Stimulated activated CD4-positive, alpha-beta T cell treated with anti-CD3 and anti-CD28 coated beads, Interleukin-1b, Interleukin-23, amount 100 ng/mL, for 1 hour (primary cell): ENCODE measurements around the gene TYRO3.

ENCODE experiments used
- DNase-seq, 2 donors: peaks; one replicate each; pipeline ENCODE4 v3.0.0-alpha.2; 2020; ENCODE audit warnings: low read depth in 2 of 2

Gene TYRO3

DNA sequence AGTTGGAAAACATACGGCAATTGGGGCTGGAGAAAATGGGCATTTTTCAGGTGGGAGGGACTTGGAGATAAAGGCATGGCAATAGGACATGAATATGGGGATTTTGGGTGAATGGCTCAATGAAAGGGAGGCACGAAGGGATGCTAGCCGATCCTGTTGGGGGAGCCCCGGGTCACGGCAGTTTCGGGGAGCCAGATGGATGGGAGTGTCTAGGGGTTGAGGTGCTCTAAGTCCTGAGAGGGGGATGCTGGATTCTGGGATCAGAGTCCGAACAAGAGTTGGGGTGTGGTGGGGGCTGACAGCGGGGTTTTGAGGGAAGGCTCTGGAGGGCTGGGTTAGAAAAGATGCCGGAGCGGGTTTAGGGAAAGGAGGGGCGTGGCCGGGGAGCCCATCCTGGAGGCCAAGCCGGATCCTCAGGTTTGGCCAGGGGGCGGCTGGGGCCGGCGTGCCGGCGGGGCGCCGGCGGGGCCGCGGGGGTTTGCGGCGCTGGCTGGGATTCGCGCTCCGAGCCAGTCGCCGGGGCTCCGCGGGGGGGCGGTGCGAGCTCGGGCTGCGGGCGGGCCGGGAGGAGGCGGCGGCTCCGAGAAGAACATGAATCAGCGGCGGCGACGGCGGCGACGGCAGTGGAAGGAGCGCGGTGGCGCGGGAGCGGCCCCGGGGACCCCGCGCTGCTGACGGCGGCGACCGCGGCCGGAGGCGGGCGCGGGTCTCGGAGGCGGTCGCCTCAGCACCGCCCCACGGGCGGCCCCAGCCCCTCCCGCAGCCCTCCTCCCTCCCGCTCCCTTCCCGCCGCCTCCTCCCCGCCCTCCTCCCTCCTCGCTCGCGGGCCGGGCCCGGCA is at the start of gene TYRO3:
Gene TYRO3 (plus strand): TSS at position 813 of the 839 bp plus-strand sequence. CDS start 46 bp downstream, outside the sequence.
- DNase-seq: peak; percentile 39 to 59

DNA sequence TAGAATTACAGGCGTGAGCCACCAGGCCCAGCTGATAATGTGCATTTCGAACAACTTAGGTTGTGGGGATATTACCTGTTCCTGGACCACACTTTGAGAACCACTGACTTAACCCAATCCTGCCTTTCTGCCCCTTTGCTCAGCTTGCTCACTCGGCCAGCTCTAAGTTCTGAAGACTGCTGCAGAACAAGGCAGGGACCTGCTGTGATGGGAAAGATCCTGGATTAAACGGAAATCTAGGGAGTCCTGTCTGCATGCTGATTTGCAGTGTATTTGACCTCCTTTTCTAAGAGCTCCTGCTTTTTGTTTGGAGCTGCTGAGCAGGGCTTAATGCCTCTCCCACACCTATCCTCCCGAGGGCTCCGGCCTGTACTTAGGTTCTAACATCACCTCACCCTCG is 48.3 kb upstream of the TYRO3 start:
- no peak for DNase-seq

DNA sequence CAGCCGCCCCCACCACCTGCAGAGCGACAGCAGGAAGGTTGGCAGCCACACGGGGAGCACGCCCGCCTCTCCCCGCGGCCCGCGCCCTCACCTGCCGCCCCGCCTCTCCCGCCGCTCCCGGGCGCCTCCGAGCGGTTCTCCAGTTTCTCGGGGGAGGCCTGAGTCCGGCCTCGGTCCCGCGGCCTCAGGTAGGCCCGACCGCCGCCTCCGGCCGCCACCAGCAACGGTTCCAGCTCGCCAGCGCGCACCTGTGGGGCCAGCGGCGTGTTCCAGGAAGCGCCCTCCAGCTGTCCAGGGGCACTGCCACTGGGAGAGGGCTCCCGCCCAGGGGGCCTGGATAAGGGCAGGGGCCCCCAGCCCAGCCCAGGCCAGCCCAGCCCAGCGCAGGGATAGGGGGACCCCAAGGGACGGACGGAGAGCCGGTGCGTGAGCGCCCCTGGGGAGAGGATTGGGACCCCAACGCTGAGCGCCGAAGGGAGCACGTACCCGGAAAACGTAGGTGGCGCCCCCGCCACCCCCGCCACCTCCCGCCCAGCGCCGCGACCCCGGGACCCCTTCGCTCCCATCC is 47.6 kb upstream of the TYRO3 start:
- DNase-seq: no peak

DNA sequence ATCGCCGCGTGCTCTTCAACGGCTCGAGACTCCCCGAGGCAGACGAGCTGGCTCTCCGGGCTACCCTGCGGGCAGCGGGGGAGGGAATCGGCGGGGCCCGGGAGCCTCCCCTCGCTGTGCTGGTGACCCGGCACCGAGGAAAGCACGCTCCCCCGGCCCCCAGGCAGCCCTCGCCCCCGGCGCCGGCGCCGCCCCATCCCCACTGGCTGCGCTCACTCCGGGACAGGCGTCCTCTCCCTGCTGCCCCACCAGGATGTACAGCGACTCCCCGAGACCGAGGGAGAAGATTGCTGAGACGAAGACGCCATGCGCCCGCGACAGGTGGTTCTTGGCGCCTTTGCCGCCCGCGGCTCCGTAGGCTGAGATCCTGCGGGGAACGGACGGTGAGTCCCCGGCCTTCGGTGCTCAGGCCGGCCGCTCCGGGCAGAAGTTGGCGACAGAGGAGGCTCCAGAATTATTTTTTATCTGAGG is 47.1 kb upstream of the TYRO3 start:
- no peak for DNase-seq

DNA sequence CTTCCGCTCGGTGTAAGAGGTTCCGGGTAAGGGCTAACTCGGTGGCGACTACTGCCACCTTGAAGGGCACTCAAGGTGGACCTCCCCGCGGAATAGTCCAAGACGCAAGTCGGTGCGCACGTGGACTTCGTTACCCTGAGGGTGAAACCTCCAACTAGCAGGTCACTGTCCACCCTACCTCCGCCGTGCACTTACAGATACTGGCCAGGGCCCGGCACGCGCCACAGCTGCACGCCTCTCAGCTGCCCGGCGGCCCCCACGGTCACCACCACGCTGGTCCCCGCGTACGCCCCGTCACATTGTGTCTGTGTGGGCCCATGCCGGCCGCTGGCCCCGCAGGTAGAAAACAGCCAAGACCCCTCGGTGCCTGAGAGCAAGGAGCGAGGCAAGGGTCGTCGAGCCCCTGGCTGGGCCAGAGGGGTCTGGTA is 46.5 kb upstream of the TYRO3 start:
- DNase-seq: no peak

DNA sequence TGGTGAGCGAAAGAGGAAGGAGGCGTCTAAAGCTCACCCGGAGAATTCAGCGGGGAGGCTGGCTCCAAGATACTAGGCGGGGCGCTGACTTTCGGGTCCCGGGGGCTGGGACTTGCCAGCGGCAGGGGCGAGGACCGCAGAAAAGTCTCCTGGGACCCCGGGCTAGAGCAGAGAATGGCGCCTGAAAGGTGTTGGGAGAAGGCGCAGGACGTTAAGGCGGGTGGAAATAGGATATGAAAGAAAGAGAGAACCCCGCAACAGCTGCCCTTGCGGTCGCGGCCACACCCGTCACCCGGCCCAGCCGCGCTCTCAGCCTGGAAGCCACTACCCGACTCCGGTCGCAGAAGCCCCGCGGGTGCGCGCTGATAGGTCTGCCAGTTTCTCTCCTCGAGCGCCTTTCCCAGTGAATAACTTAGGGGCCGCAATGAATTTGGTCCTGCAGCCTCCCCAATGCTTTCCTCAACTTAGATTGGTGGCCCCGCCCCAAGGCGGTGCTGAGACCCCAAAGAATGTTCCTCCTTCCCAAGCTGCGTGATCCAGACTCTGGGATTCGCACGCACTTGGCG is 46.0 kb upstream of the TYRO3 start:
- DNase-seq: no peak

DNA sequence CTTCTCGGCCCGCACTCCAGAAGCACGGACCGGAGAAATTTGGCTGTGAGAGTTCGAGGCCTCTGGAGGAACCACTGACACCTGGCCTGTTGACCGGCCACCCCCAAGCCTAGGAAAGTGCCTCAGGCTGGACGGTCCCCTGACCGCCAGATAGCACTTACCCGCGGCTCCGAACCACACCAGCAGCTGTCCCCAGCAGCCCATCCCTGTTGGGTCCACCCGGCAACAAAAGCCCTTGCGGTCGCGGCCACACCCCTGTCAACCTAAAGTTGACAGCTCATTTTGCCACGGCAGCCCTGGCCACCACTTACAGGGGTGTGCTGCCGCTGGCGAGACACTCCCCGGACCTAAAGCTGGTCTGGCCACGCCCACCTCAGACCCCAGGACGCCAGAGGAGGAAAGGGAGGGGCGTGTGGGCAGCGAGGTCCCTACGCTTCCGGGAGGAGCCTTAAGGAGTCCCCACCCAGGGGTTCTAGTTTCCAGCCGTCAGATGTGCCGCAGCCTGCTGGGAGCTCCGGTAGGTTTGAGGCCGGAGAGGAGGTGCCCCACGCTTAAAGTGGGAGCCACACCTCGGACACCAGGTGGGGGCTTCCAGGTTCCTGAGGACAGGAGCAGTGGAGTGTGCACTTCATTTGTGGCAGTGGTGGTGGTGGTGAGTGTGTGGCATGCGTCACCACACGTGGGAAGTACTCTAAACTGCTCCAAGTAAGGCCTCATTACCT is 45.3 kb upstream of the TYRO3 start, which contains the start of gene LTK:
Gene LTK (minus strand): TSS at position 322 of the 722 bp plus-strand sequence. CDS start 118 bp downstream, at position 204.
- no peak for DNase-seq

DNA sequence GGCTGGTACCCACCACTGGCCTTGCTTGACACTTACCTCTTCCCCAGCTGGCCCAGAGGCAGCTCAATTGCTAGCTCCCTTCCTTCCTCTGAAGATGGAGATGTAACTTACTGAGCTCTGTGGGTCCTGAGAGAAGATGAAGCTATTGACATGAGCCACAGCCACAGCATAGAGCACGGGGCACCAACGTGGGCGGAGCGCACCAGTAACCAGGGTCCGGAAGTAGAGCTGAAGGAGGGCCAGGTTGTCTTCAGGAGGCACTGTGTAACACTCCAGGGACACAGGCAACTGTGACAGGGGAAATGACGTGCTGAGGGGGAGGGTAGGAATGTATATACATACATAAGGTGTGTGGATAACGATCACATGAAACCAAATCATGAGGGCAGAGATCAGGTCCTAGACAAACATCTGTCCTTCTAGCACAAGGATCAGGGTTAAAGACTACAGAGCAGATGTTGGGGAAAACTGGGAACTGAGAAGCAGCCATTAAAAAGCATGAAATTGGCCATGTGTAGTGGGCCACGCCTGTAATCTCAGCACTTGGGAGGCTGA is 41.0 kb upstream of the TYRO3 start:
- DNase-seq: no peak

DNA sequence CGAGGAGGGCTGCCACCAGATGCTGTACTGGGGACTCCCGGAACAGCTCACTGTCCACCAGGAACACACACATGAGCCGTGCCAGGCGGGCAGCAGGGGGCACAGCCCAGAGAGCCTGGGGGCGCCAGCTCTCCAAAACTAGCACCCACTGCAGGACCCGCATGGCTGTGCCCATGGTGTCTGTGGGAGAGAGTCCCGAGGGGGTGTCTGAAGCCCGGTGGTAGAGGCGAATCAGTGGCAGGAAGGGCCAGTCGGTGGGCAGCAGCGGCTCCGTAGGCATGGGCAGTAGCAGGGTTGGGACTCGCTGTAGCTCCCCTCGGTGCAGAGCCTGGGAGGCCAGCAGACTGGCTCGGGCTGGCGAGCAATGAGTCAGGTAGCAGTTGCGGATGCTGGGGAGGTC is 38.4 kb upstream of the TYRO3 start:
- DNase-seq: no peak

DNA sequence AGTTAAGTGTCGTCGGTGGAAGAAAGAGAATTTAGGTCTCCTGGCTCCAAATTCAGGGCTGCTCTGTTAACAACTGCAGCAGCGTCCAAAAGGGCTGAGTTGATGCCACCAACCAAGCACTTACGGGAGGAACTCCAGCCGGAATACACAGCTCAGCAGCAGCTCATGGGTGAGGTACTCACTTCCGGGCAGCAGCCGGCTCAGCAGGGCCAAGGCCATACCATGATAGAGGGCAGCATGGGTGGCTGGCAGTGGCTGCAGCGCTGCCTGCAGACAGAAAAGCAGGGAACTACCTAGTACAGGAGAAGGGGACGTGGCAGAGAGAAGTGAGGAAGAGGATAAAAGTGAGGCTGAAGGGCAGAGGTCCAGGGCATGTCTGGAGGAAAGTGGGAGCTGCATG is 37.4 kb upstream of the TYRO3 start:
- DNase-seq: no peak

DNA sequence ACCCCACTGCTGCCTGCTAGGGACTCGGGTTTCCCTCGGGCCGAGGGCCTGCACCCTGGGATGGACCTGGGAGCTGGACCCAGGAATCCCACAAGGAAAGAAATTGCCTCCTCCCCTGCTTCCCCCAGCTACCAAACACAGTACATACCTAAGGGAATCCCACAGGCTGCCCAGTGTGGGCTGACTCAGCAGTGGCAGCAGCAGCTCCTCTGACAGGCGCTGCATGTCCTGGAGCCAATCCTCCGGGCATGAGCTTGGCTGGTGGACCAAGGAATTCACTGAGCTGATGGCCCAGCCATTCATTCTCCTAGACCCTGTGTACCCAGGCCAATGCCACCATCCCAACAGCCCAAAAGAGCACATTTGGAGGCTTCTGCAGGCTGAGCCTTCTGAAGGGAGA is 35.9 kb upstream of the TYRO3 start:
- no peak for DNase-seq

DNA sequence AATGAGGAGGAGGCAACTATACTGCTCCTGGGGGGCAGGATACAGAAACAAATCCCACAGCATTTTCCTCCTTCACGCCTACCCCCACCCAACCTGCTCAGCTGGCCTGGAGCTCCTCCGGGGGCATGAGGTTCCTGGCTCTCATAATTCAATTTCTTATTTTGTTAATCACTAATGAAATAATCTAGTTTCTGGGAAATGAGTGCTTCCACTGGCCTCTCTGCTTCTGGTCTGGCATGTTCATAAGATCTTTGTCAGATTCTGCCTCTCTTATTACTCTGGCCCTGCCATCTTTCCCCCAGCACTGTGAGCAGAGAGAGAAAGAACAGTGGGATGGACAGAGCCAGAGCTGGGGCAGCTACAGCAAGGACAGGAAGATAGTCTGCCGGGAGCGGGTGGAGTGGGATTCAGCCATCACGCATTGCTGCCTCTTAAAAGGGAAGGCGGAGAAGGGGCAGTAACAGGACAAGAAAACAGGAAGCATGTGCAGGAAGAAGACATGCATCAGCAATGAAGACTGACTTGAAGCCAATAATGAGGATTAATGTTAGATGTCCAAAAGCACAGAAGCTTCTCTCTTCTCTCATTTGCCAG is 28.6 kb upstream of the TYRO3 start:
- DNase-seq: no peak

DNA sequence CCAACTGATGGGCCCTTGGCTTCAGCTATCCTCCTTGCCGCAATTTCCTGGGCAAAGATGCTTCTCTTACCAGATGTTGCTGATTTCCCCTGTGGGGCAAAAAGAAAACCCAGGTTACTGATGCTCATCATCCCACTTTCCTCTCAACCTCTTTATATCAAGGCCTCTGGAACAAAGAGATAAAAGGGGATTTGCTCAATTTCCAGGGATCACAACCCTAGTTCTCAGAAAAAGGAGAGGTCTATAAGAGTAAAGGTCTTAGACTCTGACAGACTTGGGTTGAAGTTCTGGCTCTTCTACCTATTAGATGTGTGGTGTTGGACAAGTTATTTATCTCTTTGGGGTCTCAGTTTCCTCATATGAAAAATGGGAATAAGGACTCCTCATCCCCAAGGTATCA is 23.5 kb upstream of the TYRO3 start:
- no peak for DNase-seq

DNA sequence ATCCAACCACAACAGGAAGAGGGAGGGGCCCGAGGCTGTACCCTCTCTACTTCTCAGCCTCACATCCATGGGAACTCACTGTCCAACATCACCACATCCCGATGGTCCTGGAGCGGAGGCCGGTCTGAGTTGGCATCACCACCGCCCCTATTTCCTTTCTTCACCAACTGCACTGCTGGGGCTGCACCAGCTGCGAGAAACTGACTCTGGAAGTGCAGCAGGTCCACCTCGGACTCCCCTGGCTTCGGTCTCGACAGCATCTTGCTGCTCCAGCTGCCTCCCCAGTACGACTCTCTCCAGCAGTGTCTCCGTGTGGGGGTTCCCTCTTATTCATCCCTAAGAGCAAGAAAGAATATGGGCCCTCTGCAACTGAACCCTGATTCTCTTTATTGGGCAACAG is 22.1 kb upstream of the TYRO3 start:
- no peak for DNase-seq

DNA sequence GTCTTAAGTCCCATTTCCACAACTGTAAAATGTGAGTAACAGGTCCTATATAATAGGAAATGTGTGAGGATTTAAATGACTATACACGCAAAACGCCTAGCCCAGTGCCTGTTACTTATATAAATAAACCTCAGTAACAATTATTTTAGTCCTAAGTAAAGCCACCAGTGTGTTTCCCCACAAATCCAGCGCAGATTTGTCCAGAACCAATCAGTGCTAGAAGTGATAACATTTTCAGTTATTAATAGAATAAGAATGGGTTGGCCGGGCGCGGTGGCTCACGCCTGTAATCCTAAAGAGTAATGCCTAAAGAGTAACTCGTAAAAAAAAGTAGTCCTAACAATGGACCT is 15.5 kb upstream of the TYRO3 start:
- no peak for DNase-seq

DNA sequence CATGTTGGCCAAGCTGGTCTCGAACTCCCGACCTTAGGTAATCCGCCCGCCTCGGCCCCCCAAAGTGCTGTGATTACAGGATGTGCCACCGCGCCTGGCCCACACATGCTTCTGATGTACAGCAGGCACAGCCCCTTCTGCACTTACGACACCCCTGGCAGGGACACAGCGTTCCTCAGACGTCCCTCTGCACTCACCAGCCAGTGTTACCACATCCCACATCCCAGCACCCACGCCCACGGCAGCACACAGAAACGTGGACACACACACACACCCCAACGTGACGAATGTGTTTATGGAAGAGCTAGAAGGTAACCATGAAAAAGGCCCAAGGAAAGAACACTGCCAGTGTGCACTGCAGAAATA is 14.4 kb upstream of the TYRO3 start:
- DNase-seq: no peak

DNA sequence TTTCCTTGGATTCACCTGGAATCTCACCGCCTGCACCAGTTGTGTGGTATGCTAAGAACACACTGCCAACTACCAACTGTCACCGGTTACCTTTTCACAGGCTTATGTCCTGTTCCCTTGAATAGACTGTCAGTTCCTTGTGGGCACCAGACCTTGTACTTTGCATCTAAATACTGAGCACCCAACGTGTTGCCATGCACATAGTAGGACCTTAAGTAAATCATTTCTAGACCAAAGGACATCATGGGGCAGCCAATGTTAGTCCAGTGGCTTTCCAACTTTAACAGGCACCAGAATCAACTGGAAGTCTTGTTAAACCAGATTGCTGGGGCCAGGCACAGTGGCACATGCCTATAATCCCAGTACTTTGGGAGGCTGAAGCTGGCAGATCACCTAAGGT is 13.8 kb upstream of the TYRO3 start:
- no peak for DNase-seq

DNA sequence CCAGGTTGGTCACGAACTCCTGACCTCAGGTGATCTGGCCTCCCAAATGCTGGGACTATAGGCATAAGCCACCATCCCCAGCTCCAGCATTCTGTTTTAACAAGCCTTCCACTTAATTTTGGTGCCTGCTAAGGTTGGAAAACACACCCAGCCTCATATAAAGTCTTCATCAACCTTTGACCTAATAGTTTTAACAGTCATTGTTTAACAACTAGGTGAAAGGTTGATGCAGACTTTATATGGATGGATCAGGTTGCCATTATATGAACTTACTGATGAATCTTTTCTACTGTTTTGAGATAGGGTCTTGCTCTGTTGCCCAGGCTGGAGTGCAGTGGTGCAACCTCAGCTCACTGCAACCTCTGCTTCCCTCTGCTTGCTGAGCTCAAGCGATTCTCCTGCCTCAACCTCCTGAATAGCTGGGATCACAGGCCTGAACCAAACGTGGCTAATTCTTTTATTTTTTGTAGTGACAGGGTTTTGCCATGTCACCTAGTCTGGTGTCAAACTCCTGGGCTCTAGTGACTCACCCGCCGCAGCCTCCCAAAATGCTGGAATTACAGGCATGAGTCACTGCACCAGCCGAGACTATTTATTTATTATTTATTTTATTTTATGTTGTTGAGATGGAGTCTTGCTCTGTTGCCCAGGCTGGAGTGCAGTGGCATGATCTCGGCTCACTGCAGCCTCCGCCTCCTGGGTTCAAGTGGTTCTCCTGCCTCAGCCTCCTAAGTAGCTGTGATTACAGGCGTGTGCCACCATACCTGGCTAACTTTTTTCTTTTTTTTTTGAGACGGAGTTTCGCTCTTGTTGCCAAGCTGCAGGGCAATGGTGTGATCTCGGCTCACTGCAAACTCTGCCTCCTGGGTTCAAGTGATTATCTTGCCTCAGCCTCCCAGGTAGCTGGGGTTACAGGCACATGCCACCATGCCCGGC is 11.9 kb upstream of the TYRO3 start:
- DNase-seq: no peak

DNA sequence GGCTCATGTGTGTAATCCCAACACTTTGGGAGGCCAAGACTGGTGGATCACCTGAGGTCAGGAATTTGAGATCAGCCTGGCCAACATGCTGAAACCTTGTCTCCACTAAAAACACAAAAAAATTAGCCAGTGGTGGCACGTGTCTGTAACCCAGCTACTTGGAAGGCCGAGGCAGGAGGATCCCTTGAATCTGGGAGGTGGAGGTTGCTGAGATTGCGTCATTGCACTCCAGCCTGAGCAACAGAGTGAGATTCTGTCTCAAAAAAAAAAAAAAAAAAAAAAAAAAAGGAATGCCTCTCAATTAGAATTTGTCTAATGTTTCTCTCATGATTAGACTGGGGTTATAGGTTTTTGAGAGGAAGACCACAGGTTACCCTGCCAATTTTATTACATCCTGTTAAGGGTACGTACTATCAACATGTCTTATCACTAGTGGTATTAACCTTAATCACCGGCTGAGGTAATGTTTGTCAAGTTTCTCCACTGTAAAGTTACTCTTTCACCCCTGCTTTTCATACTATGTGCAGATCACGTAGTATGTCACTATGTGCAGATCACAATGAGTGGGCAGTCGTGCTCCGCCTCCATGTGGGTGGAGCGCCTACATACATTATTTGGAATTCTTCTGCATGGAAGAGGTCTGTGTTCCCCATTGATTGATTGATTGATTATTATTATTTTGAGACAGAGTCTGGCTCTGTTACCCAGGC is 8.8 kb upstream of the TYRO3 start:
- no peak for DNase-seq

DNA sequence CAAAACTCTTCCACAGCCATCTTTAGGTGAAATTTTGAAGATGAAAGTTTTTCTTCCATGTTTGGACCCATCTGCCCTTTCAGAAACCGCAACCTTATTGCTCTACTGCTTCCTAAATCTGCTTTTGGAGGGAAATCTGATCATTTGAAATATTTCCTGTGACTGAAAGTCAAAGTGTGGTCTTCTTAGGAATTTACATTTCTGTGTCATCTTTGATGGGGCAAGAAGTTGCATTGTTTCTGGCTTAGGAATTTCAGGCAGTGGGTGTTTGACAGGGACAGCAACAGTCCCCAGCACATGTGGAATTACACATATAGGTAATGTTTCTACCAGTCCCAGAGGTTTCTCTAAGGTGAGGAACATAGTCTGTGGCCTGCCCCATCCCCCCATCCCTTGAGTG is 5.3 kb upstream of the TYRO3 start:
- DNase-seq: no peak
